HCT116 (cell line): Measurements from ENCODE around the gene MRE11. TPM values are rescaled to one million over a fixed set of nuclear protein-coding genes. Genes with fewer than 3 reads are reported as not detected.

Experiments
- ATAC-seq: fragments of 200-7000 bp; cut with Tn5 transposase; 2 replicates; pipeline ENCODE4 v1.9.1; 2020; ENCODE audit warnings: mild to moderate bottlenecking, moderate library complexity
- BruUV-seq: library from RNA; stranded (reverse); fragments of 400-500 nt; replicated peaks from 2 replicates; lab custom pipeline; 2021; lab: Mats Ljungman, UMichigan
- CTCF ChIA-PET: fragments of 300-600 bp; sonication (Branson Sonifier 250); formaldehyde crosslinking; loops from one replicate; lab custom pipeline; 2021; ENCODE audit warnings: antibody characterized with exemption; lab: Charles Lee
- POLR2A ChIA-PET: fragments of 300-600, 350-600 bp; sonication (Branson Sonifier 250); formaldehyde crosslinking; loops from one replicate; lab custom pipeline; 2021; ENCODE audit warnings: antibody characterized with exemption; lab: Charles Lee
- RAD21 ChIA-PET, 2 experiments: fragments of 300-600 bp; sonication (Branson Sonifier 250); formaldehyde crosslinking; loops; one replicate each; lab custom pipeline; 2023; ENCODE audit warnings: low total read pairs in 2 of 2; ENCODE audit not compliant: uncharacterized antibody in 2 of 2, unreplicated experiment in 2 of 2, low non-redundant PET in 1 of 2; lab: Charles Lee
- DNase-seq: peaks from one replicate; pipeline ENCODE4 v3.0.0-alpha.2; 2010; ENCODE audit warnings: low read depth, low spot score
- H2AFZ ChIP-seq: fragments of 200-600 bp; shearing (Covaris generic), sonication (generic); 2 replicates; pipeline ENCODE4 v1.6.1; 2017; ENCODE audit warnings: low read depth, mixed run types, mixed read lengths, antibody characterized with exemption, low read length; ENCODE audit not compliant: poor library complexity, severe bottlenecking
- H3K27ac ChIP-seq: 2 replicates; pipeline ENCODE4 v1.5.1; 2012; ENCODE audit warnings: low read depth, low read length
- H3K27me3 ChIP-seq: fragments of 200-600 bp; sonication (generic); 2 replicates; pipeline ENCODE4 v1.6.1; 2016; ENCODE audit warnings: mixed run types, low read length, mixed read lengths; ENCODE audit not compliant: insufficient read depth
- H3K36me3 ChIP-seq, 2 experiments: fragments of 200-500 bp in 1 of 2; fragments of 200-600 bp in 1 of 2; sonication (Bioruptor generic) in 1 of 2; sonication (generic) in 1 of 2; 2 replicates each; pipeline versions ENCODE4 v1.5.1 to v1.6.1; 2014 to 2016; ENCODE audit warnings: low read length in 2 of 2, inconsistent platforms in 1 of 2, mixed read lengths in 1 of 2, mixed run types in 1 of 2; ENCODE audit not compliant: insufficient read depth in 2 of 2, control insufficient read depth in 1 of 2
- H3K4me1 ChIP-seq, 2 experiments: fragments of 200-600 bp in 1 of 2; sonication (generic) in 1 of 2; 2 replicates each; pipeline versions ENCODE4 v1.5.1 to v1.6.1; 2012 to 2017; ENCODE audit warnings: low read length in 2 of 2, inconsistent platforms in 1 of 2, mild to moderate bottlenecking in 1 of 2, mixed read lengths in 1 of 2, mixed run types in 1 of 2, moderate library complexity in 1 of 2; ENCODE audit not compliant: insufficient read depth in 2 of 2, control insufficient read depth in 1 of 2
- H3K4me2 ChIP-seq: fragments of 200-600 bp; sonication (generic); 2 replicates; pipeline ENCODE4 v1.6.1; 2017; ENCODE audit warnings: mixed run types, low read length, mixed read lengths
- H3K4me3 ChIP-seq, 2 experiments: fragments of 200-600 bp in 1 of 2; sonication (generic) in 1 of 2; replicated peaks in 1 of 2; 2 replicates each; pipeline ENCODE4 v1.5.1; 2011 to 2016; ENCODE audit warnings: low read length in 2 of 2, control low read depth in 1 of 2, low read depth in 1 of 2, mild to moderate bottlenecking in 1 of 2, mixed read lengths in 1 of 2, mixed run types in 1 of 2
- H3K79me2 ChIP-seq: fragments of 200-600 bp; sonication (generic); 2 replicates; pipeline ENCODE4 v1.6.1; 2017; ENCODE audit warnings: mild to moderate bottlenecking, mixed run types, low read length, moderate library complexity, mixed read lengths; ENCODE audit not compliant: insufficient read depth
- H3K9ac ChIP-seq: fragments of 200-600 bp; sonication (generic); 2 replicates; pipeline ENCODE4 v1.6.1; 2016; ENCODE audit warnings: low read length, mixed read lengths
- H3K9me2 ChIP-seq: fragments of 200-600 bp; sonication (generic), shearing (Covaris generic); 2 replicates; pipeline ENCODE4 v1.6.1; 2017; ENCODE audit warnings: mixed run types, mild to moderate bottlenecking, moderate library complexity; ENCODE audit not compliant: insufficient read depth
- H3K9me3 ChIP-seq, 2 experiments: fragments of 200-500 bp in 1 of 2; fragments of 200-600 bp in 1 of 2; sonication (Bioruptor generic) in 1 of 2; sonication (generic) in 1 of 2; 2 replicates each; pipeline ENCODE4 v1.6.1; 2014 to 2017; ENCODE audit warnings: low read length in 2 of 2, mixed read lengths in 2 of 2, inconsistent platforms in 1 of 2, low read depth in 1 of 2, mild to moderate bottlenecking in 1 of 2, mixed run types in 1 of 2, moderate library complexity in 1 of 2; ENCODE audit not compliant: control insufficient read depth in 1 of 2, insufficient read depth in 1 of 2
- H4K20me1 ChIP-seq: fragments of 200-600 bp; sonication (generic), shearing (Covaris generic); 2 replicates; pipeline ENCODE4 v1.6.1; 2017; ENCODE audit warnings: mixed run types, mild to moderate bottlenecking, moderate library complexity; ENCODE audit not compliant: insufficient read depth
- POLR2A ChIP-seq: IDR thresholded peaks from 2 replicates; pipeline ENCODE4 v1.7.0; 2011; ENCODE audit warnings: borderline replicate concordance; ENCODE audit not compliant: insufficient read depth, insufficient read length; ENCODE audit errors: extremely low read depth
- RAD21 ChIP-seq: IDR thresholded peaks from 2 replicates; pipeline ENCODE4 v1.6.1; 2012; ENCODE audit warnings: low read depth, mild to moderate bottlenecking
- SIN3A ChIP-seq: IDR thresholded peaks from 2 replicates; pipeline ENCODE4 v1.6.1; 2012; ENCODE audit warnings: low read depth
- SRF ChIP-seq: IDR thresholded peaks from 2 replicates; pipeline ENCODE4 v1.6.1; 2012; ENCODE audit warnings: low read depth
- ZFX ChIP-seq: fragments of 450-650 bp; IDR thresholded peaks from 2 replicates; pipeline ENCODE4 v1.6.1; 2017
- intact Hi-C: fragments of 100-400 bp; cut with micrococcal nuclease; formaldehyde crosslinking; loops from 2 replicates; pipeline ENCODE4 v1.10.0; 2022
- total RNA-seq: library from RNA; stranded (reverse); gene quantifications from one replicate; pipeline ENCODE4 v1.2.1, GENCODE V29; 2021; ENCODE audit not compliant: unreplicated experiment
- TF ChIP-seq, protein P1 (sequence below): IDR thresholded peaks from 2 replicates; pipeline ENCODE4 v1.6.1; 2011; ENCODE audit warnings: mild to moderate bottlenecking, low read length, moderate library complexity; ENCODE audit not compliant: insufficient replicate concordance; ENCODE audit errors: extremely low read depth
- TF ChIP-seq, protein P2 (sequence below): IDR thresholded peaks from 2 replicates; pipeline ENCODE4 v1.6.1; 2012; ENCODE audit warnings: low read depth
- TF ChIP-seq, protein P3 (sequence below), 3 experiments: fragments of 200-600 bp in 1 of 3; sonication (generic) in 1 of 3; IDR thresholded peaks in 2 of 3; conservative IDR thresholded peaks in 1 of 3; 2 replicates each; pipeline ENCODE4 v1.5.1; 2012 to 2017; ENCODE audit warnings: low read depth in 2 of 3, low read length in 2 of 3, antibody characterized with exemption in 1 of 3, borderline replicate concordance in 1 of 3, control low read depth in 1 of 3, mild to moderate bottlenecking in 1 of 3, mixed read lengths in 1 of 3, mixed run types in 1 of 3, moderate library complexity in 1 of 3; ENCODE audit not compliant: insufficient read depth in 1 of 3

MRE11 gene
- total RNA-seq, 1 experiment from 2014 or later, result 20.6 TPM

DNA sequence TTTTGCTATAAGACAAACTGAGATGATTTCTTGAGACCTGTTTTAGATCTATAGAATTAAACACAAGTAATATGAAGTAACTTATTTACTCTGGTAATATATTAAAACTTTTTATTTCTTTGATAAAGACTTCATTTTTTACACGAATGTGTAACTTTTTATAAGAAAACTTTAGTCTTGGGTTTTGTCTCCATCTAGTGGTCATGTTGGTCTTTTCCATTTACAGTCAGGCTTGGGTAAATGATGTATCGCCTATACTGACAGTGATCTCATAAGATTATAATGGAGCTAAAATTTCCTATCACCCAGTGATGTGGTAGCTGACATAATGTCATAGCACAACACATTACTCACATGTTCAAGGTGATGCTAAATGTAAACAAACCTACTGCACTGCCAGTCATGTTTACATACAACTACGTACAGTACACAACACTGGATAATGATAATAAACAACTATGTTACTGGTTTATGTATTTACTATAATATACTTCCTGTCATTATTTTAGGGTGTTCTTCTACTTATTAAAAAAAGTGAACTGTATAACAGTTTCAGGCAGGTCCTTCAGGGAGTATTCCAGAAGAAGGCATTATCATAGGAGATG, 11.1 kb upstream of the MRE11 start:
- no TSS peak for BruUV-seq

DNA sequence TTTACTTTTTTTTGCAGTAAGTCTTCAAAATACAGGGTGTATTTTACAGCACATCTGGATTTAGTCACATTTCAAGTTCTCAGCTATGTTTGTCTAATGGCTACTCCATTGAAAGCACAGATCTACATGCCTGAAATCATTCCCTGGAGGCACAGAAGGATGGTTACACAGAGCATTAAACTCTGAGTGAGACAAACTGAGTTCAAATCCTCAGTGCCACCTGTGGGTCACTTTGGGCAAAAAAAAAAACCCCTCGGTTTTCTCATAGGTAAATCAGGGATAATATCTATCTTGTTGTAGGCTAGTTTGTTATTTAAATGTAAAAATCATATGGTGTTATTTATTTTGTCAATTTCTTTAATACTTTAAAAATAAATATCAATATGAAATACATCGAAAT, 7.9 kb upstream of the MRE11 start:
- Histone ChIP-seq H3K9me2 (no peaks in the 10 kb centered on the region), H3K9ac (no peak overlapping the region), H3K4me2 (no peak overlapping the region), H3K36me3 (peaks cover 0 to 7% of the 10 kb centered on the region in 2 experiments; a peak in 1 of 4 replicates), H3K27ac (no peak overlapping the region), H3K79me2 (no peaks in the 10 kb centered on the region), H2AFZ (no peak overlapping the region), H3K9me3 (no peaks in the 10 kb centered on the region), H3K27me3 (no peaks in the 10 kb centered on the region), H3K4me1 (no peaks in the 10 kb centered on the region), H3K4me3 (no peak overlapping the region), H4K20me1 (no peaks in the 10 kb centered on the region)
- BruUV-seq, result no TSS peak
- ChIA-PET CTCF (interaction anchor here (1.9 kb wide), 1 partner anchor 606 kb away, joined by 13 read pairs; no protein-coding TSS in a partner anchor), POLR2A (no interaction called here), RAD21 (no interaction called here)
- intact Hi-C loops, result loop anchor here (10.0 kb wide), 3 partner anchors 577 to 1557 kb away; no protein-coding TSS in a partner anchor
- ATAC-seq (0 out of 2 replicates have a peak, but pooled peaks have one; percentile 47), DNase-seq (no peak)
- peak; percentile 38 for TF ChIP-seq RAD21
- TF ChIP-seq, protein P1, sequence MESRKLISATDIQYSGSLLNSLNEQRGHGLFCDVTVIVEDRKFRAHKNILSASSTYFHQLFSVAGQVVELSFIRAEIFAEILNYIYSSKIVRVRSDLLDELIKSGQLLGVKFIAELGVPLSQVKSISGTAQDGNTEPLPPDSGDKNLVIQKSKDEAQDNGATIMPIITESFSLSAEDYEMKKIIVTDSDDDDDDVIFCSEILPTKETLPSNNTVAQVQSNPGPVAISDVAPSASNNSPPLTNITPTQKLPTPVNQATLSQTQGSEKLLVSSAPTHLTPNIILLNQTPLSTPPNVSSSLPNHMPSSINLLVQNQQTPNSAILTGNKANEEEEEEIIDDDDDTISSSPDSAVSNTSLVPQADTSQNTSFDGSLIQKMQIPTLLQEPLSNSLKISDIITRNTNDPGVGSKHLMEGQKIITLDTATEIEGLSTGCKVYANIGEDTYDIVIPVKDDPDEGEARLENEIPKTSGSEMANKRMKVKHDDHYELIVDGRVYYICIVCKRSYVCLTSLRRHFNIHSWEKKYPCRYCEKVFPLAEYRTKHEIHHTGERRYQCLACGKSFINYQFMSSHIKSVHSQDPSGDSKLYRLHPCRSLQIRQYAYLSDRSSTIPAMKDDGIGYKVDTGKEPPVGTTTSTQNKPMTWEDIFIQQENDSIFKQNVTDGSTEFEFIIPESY, result no peak
- no peak for TF ChIP-seq SRF
- TF ChIP-seq, protein P2, sequence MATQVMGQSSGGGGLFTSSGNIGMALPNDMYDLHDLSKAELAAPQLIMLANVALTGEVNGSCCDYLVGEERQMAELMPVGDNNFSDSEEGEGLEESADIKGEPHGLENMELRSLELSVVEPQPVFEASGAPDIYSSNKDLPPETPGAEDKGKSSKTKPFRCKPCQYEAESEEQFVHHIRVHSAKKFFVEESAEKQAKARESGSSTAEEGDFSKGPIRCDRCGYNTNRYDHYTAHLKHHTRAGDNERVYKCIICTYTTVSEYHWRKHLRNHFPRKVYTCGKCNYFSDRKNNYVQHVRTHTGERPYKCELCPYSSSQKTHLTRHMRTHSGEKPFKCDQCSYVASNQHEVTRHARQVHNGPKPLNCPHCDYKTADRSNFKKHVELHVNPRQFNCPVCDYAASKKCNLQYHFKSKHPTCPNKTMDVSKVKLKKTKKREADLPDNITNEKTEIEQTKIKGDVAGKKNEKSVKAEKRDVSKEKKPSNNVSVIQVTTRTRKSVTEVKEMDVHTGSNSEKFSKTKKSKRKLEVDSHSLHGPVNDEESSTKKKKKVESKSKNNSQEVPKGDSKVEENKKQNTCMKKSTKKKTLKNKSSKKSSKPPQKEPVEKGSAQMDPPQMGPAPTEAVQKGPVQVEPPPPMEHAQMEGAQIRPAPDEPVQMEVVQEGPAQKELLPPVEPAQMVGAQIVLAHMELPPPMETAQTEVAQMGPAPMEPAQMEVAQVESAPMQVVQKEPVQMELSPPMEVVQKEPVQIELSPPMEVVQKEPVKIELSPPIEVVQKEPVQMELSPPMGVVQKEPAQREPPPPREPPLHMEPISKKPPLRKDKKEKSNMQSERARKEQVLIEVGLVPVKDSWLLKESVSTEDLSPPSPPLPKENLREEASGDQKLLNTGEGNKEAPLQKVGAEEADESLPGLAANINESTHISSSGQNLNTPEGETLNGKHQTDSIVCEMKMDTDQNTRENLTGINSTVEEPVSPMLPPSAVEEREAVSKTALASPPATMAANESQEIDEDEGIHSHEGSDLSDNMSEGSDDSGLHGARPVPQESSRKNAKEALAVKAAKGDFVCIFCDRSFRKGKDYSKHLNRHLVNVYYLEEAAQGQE, result no peak
- TF ChIP-seq POLR2A, result no peak
- TF ChIP-seq ZFX, result no peak

More for the DNA sequence above, 11.1 kb upstream of the MRE11 start:
- Histone ChIP-seq H3K36me3 (0 out of 4 replicates have a peak, but pooled peaks cover 0 to 3% of the 10 kb centered on the region in 2 experiments), H3K4me3 (no peak overlapping the region), H3K9me3 (no peaks in the 10 kb centered on the region), H3K4me2 (no peak overlapping the region), H3K27me3 (no peaks in the 10 kb centered on the region), H4K20me1 (no peaks in the 10 kb centered on the region), H3K9ac (no peak overlapping the region), H3K27ac (no peak overlapping the region), H3K79me2 (no peaks in the 10 kb centered on the region), H3K4me1 (no peaks in the 10 kb centered on the region), H2AFZ (no peak overlapping the region), H3K9me2 (no peaks in the 10 kb centered on the region)
- TF ChIP-seq RAD21 (peak; percentile 86), SIN3A (no peak)
- TF ChIP-seq, protein P3, sequence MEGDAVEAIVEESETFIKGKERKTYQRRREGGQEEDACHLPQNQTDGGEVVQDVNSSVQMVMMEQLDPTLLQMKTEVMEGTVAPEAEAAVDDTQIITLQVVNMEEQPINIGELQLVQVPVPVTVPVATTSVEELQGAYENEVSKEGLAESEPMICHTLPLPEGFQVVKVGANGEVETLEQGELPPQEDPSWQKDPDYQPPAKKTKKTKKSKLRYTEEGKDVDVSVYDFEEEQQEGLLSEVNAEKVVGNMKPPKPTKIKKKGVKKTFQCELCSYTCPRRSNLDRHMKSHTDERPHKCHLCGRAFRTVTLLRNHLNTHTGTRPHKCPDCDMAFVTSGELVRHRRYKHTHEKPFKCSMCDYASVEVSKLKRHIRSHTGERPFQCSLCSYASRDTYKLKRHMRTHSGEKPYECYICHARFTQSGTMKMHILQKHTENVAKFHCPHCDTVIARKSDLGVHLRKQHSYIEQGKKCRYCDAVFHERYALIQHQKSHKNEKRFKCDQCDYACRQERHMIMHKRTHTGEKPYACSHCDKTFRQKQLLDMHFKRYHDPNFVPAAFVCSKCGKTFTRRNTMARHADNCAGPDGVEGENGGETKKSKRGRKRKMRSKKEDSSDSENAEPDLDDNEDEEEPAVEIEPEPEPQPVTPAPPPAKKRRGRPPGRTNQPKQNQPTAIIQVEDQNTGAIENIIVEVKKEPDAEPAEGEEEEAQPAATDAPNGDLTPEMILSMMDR (IDR thresholded peaks at IDR 0.05 in 2 of 3, conservative IDR thresholded peaks at IDR 0.05 in 1 of 3; ENCODE audit: borderline replicate concordance in 1 of 3, insufficient read depth in 1 of 3, low read depth in 2 of 3, low read length in 2 of 3), result peak; percentile 55 to 72 (median 69)
- ChIA-PET POLR2A (no interaction called here), CTCF (interaction anchor here (0.6 to 3.0 kb wide), 19 partner anchors 10 to 1268 kb away, joined by 3 to 54 read pairs (median 5); partner anchors contain the start of genes ANKRD49 and MRE11), RAD21 (interaction anchor here (0.6 to 2.2 kb wide), 3 partner anchors 609 to 630 kb away, joined by 3 to 13 read pairs (median 8); no protein-coding TSS in a partner anchor)
- intact Hi-C loops, result loop anchor here (1.0 to 10.0 kb wide), 7 partner anchors 179 to 1560 kb away; no protein-coding TSS in a partner anchor
- peak; percentile 79 for ATAC-seq
- peak; percentile 51 for DNase-seq
